Hematopoietic multipotent progenitor cell treated with erythropoietin and hydrocortisone succinate and interleukin-3 and kit ligand, for 4 days (in vitro differentiated cells): Measurements from ENCODE around the gene EREG.

Source experiments
- DNase-seq: peaks from one replicate; pipeline ENCODE4 v3.0.0-alpha.2; 2015

The EREG gene

GRCh38 chr4:74433043-74433442, 68.1 kb downstream of the EREG start:
- DNase-seq: no peak

DNA sequence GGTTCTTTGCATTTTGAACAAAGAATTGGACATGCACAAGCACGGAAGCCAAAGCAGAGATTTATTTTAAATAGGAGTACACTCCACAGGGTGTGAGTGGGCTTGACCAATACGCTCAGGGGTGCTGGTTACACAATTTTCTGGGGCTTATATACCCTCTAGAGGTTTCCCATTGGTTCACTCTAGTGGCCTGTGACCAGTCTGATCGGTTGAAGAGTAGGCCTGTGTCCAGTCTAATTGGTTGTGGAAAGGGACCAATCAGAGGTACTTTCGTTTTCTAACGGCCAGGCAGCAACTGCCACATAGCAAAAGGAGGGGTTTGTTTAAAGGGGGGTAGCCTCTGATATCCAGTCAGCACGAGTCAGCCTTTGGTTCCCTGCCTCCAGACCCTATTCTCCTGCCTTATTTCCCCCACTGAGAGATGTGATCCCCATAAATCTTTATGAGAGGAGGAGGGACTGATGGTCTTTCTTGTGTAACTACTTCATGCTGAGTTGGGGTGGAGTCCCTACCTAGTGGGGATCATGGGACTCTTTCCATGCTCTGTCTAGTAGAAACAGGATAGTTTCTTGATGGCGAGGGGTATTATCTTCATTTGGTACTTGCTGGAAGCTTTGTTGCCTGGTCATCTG, 68.7 kb downstream of the EREG start:
- no peak for DNase-seq

GRCh38 chr4:74435296-74435695, 70.4 kb downstream of the EREG start:
- no peak for DNase-seq

DNA sequence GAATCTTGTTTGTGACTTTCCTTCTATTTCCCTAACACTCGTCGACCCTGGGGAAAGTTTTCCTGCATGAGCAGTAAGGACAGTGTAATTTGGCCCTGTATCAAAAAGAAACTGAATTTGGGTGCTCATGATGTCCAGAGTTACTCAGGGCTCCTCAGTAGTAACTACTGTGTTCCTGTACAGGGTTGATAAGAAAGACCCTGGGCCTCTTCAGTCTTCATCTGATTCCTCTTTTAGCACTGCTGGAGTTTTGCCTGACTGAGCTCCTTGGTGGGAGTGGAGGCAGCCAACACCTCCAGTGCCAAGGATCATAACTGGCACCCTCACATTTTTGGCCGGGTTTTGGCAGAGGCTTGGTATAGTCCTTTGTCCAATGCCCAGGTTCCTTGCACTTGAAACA, 72.9 kb downstream of the EREG start:
- peak; percentile 62 for DNase-seq
